IPS-15b (cell line): ENCODE measurements around the gene BACE2.

Experiments used
- H3K27me3 ChIP-seq: one replicate; pipeline ENCODE4 v1.6.1; 2013; ENCODE audit warnings: low read length; ENCODE audit not compliant: control insufficient read depth, insufficient read depth
- H3K36me3 ChIP-seq: one replicate; pipeline ENCODE4 v1.6.1; 2013; ENCODE audit warnings: low read length; ENCODE audit not compliant: control insufficient read depth, insufficient read depth
- H3K4me1 ChIP-seq: one replicate; pipeline ENCODE4 v1.6.1; 2013; ENCODE audit warnings: mild to moderate bottlenecking, low read length; ENCODE audit not compliant: control insufficient read depth, insufficient read depth
- H3K4me3 ChIP-seq: one replicate; pipeline ENCODE4 v1.5.1; 2013; ENCODE audit warnings: low read depth, low read length
- H3K9ac ChIP-seq: one replicate; pipeline ENCODE4 v1.6.1; 2013; ENCODE audit warnings: low read depth, mild to moderate bottlenecking, low read length
- H3K9me3 ChIP-seq: one replicate; pipeline ENCODE4 v1.6.1; 2013; ENCODE audit warnings: mild to moderate bottlenecking, low read length; ENCODE audit not compliant: control insufficient read depth, insufficient read depth

BACE2 gene

DNA sequence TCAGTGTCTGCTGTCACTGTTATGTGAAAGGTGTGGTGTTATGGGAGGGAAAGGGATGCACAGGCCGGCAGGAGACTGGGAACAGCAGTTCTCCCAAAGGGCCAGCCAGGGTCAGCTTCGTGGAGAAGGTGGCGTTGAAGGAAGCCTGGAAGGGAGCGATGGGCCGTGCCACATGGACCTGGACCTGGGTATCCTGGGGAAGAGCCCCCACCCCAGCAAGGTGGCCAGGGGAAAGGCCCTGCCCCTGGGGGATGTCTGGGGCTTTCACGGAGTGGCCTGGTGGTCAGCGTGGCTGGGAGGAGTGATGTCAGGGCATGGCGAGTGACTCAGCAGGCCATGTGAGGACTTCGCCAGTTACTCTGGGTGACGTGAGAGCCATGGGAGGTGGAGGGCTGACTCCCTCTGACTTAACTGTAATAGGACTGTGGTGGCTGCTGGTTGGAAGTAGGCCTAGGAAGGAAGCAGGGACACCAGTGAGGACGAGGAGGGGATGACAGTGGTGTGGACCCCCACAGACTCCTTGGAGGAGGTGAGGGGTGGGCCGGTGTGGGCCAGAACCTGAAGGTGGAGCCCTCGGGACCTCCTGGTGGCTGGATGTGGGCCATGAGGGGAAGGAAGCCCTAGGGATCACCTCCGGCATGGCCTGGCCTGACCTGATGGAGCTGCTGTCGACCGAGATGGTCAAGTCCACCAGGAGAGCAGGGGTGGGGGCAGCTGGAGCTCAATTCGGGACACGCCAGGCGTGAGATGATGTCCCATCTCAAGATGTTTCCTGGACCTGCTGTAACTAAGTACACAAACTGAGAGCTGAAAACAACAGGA is 54.5 kb downstream of the BACE2 start:
- no peaks in the 10 kb centered on the region for H3K27me3 ChIP-seq
- no peak overlapping the region for H3K9ac ChIP-seq
- H3K36me3 ChIP-seq = no peaks in the 10 kb centered on the region
- H3K4me3 ChIP-seq = no peak overlapping the region
- H3K9me3 ChIP-seq = no peaks in the 10 kb centered on the region
- H3K4me1 ChIP-seq = no peaks in the 10 kb centered on the region

DNA sequence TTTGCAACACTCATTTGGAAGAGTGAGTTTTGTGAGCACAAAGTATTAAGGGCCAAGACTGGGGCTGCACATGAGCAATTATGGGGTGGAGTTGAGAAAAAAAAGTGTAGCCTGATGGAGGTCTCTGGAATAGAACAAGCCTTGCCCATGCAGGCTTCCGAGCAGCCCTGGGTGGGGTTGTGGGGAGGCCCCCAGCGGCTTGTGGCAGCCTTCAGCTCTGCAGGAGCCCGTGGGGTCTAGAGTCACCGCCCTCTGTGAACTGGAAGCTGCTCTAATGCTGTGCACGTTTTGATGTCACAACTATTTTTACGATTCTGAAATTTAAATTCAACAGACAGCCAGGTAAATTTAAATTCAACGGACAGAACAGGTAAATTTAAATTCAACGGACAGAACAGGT is 58.9 kb downstream of the BACE2 start:
- no peak overlapping the region for H3K4me3 ChIP-seq
- no peaks in the 10 kb centered on the region for H3K27me3 ChIP-seq
- no peaks in the 10 kb centered on the region for H3K36me3 ChIP-seq
- H3K9me3 ChIP-seq = no peaks in the 10 kb centered on the region
- no peak overlapping the region for H3K9ac ChIP-seq
- no peaks in the 10 kb centered on the region for H3K4me1 ChIP-seq

DNA sequence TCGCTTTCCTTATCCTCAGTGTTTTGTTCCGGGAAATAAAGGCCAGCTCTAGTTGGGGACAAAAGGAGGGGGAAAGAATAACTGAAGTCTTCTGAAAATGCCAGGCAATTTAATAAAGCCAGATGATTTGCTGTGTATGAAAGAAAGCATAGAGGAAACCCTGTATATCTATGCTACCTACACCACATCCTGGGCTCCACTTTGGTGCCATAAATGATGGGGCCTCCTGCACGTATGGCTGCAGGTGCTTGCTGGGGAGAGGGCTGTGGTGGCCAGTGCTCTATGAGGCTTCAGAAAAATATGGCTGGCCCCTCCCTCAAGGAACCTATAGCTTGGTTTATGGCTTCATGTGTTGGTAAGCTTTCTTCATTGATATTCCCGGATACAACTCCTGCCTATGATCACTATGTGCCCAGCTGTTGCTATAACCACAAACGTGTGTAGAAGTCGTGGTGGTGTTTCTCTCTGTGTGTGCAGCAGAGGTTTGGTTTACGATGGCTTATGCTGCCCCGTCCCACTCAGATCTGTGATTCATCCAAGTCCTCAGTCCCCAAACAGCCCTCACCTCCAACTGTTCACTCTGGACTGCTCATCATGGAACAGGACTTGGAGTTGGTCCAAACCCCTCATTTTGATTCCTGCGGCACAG is 59.5 kb downstream of the BACE2 start:
- no peak overlapping the region for H3K4me3 ChIP-seq
- H3K9me3 ChIP-seq = no peaks in the 10 kb centered on the region
- peaks cover 2% of the 10 kb centered on the region for H3K4me1 ChIP-seq
- no peak overlapping the region for H3K9ac ChIP-seq
- no peaks in the 10 kb centered on the region for H3K27me3 ChIP-seq
- no peaks in the 10 kb centered on the region for H3K36me3 ChIP-seq

DNA sequence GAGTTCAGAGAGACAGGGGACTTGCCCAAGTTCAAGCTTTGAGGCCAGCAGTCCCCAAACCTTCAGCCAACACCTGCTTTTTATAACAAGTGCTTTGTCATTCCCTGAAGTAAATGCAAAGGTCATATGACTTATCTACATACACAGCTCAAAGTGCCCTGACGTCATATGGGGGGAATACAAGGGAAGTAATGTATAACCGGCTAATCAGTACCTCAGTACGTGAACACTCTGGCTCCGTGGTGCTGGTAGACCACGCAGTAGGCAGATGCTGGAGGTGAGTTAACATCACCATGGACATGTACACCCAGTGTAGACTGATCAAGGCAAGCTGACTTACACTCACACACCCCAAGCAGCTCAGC is 60.0 kb downstream of the BACE2 start:
- no peaks in the 10 kb centered on the region for H3K9me3 ChIP-seq
- H3K4me3 ChIP-seq = no peak overlapping the region
- no peaks in the 10 kb centered on the region for H3K36me3 ChIP-seq
- H3K27me3 ChIP-seq = no peaks in the 10 kb centered on the region
- H3K9ac ChIP-seq = no peak overlapping the region
- H3K4me1 ChIP-seq = peaks cover 2% of the 10 kb centered on the region

DNA sequence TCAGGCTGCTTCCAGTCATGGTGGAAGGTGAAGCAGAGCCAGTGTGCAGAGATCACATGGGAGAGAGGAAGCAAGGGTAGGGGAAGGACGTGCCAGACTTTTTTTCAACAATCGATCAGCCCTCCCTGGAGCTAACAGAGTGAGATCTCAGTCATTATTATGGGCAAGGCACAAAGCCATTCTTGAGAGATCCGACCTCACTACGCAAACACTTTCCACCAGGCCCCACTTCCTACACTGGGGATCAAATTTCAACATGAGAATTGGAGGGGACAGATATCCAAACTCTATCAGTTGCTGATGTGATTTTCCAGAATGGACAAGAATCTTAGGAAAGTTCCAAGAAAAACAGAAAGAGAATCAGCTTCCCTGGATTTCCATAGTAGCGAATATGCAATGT is 60.5 kb downstream of the BACE2 start:
- Histone ChIP-seq H3K9me3 (no peaks in the 10 kb centered on the region), H3K4me3 (no peak overlapping the region), H3K4me1 (peaks cover 2% of the 10 kb centered on the region), H3K27me3 (no peaks in the 10 kb centered on the region), H3K36me3 (no peaks in the 10 kb centered on the region), H3K9ac (no peak overlapping the region)

DNA sequence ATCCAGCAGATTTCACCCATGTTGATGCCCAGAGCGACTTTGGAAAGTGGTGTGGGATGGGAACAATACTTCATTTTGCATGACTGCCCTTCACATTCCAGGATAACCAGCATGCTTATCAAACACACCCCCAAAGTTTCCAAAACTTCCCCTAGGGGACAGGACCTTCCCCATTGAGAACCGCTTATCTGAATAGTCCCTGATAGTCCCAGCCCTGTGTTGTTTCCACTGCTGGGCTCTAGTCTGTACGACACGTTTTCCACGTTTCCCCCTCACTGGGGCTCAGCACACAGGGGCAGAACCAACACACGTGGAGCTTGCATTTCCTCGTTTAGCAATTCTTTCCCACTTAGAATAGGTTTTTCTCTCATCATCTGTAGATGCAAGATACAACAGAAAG is 61.0 kb downstream of the BACE2 start:
- Histone ChIP-seq H3K36me3 (no peaks in the 10 kb centered on the region), H3K4me3 (no peak overlapping the region), H3K9me3 (no peaks in the 10 kb centered on the region), H3K27me3 (no peaks in the 10 kb centered on the region), H3K4me1 (peaks cover 2% of the 10 kb centered on the region), H3K9ac (no peak overlapping the region)

DNA sequence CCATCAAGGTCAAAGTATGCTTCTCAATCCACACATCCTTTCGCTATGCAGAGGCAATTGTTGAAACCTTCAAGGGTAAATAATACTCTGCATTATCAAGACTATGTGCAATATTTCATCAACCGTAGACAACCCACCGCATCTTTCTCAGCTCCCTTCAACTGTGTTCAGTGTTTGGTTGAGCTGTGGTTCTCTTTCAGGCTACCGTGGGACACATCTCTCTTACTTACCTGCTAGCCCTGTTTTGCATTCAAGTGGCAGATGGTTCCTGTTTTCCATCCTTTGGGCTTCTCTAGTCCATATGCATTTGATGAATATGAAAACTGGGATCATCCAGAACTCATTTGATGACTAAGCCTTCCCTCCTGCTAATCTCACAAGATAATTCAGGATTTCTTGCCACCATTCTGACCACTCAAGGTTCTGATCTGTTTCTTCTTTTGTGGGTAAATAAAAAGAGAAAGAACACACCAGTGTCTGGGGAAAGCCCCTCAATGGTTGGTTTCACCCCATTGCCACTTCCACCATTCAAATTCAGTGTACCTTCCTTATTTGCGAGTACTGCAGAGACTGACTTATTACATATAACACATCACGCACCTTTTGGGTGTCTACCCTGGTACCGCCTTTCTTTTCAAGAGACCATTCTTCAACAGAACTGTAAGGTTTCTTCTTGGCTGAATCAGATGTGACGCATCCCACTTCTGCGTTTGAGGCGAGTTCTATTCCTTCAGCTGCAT is 61.7 kb downstream of the BACE2 start:
- H3K4me1 ChIP-seq = peaks cover 2% of the 10 kb centered on the region
- no peaks in the 10 kb centered on the region for H3K27me3 ChIP-seq
- no peaks in the 10 kb centered on the region for H3K36me3 ChIP-seq

DNA sequence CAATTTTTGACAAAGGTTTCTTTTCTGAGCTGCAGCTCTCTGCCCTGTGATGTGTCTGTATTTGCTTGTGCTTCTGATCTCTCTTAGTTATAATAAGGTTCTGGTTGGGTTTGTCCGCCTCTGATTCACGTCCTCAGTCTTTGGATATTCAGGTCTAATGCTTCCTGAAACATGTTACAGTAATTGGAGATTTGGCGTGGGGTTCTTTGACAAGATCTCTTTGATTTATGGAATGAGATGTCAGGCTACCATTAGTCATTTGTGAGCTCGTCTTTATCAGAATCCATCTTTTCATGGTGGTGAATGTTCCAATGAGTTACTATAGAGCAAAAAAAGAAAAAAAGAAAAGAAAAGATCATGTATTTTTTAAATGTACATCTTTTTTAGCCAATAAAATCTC is 62.5 kb downstream of the BACE2 start:
- Histone ChIP-seq H3K9me3 (no peaks in the 10 kb centered on the region), H3K4me3 (no peak overlapping the region), H3K27me3 (no peaks in the 10 kb centered on the region), H3K36me3 (no peaks in the 10 kb centered on the region), H3K4me1 (peaks cover 2% of the 10 kb centered on the region), H3K9ac (no peak overlapping the region)

More for the DNA sequence above, 61.7 kb downstream of the BACE2 start:
- no peaks in the 10 kb centered on the region for H3K9me3 ChIP-seq
- H3K9ac ChIP-seq = no peak overlapping the region
- H3K4me3 ChIP-seq = no peak overlapping the region

DNA sequence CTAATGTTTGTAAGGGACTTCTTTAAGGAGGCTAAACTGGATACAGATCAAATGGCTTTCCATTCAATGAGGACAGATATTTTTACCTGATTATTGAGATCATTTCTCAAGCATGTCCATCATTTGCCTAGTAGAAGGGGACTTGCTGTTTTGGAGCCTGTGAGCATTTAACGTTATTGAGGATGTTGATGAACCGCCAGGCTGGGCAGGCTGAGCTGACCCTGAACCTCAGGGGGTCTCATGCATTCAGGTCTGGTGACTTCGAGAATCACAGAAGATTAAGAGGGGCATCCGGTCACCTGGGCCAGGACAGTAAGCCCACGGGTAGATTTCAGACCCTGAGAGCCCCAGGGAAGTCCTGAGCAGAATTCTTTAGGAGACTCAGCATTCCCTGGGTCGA is 63.1 kb downstream of the BACE2 start:
- Histone ChIP-seq H3K4me3 (no peak overlapping the region), H3K9me3 (no peaks in the 10 kb centered on the region), H3K36me3 (no peaks in the 10 kb centered on the region), H3K9ac (no peak overlapping the region), H3K27me3 (no peaks in the 10 kb centered on the region), H3K4me1 (peaks cover 2% of the 10 kb centered on the region)

DNA sequence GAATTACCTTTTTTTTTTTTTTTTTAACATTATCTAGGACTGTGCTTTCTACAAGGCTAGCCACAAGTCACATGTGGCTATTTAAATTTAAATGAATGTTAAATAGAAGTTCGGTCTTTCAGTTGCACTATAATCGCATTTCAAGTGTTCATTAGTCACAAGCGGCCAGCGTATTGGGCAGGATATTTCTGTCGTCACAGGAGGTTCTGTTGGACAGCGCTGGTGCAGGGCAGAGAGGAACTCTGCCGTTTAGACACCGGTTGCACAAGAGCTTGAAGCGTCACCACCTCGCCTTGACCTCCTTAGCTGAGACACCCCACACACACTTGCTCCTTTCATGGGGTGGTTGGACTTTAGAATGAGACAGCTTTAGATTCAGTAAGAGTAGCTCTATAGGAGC is 64.1 kb downstream of the BACE2 start:
- Histone ChIP-seq H3K4me3 (no peak overlapping the region), H3K4me1 (peaks cover 2% of the 10 kb centered on the region), H3K27me3 (no peaks in the 10 kb centered on the region), H3K9ac (no peak overlapping the region), H3K9me3 (no peaks in the 10 kb centered on the region), H3K36me3 (no peaks in the 10 kb centered on the region)

DNA sequence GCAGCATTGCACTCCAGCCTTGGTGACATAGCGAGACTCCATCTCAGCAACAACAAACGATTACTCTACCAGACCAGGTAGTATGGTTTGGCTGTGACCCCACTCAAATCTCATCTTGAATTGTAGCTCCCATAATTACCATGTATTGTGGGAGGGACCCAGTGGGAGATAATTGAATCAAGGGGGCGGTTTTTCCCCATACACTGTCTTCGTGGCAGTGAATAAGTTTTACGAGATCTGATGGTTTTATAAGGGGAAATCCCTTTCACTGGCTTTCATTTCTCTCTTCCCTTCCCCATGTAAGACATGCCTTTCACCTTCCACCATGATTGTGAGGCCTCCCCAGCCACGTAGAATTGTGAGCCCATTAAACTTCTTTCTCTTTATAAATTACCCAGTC is 66.0 kb downstream of the BACE2 start:
- Histone ChIP-seq H3K4me3 (no peak overlapping the region), H3K4me1 (peaks cover 2% of the 10 kb centered on the region), H3K36me3 (no peaks in the 10 kb centered on the region), H3K9me3 (no peaks in the 10 kb centered on the region), H3K9ac (no peak overlapping the region), H3K27me3 (no peaks in the 10 kb centered on the region)

DNA sequence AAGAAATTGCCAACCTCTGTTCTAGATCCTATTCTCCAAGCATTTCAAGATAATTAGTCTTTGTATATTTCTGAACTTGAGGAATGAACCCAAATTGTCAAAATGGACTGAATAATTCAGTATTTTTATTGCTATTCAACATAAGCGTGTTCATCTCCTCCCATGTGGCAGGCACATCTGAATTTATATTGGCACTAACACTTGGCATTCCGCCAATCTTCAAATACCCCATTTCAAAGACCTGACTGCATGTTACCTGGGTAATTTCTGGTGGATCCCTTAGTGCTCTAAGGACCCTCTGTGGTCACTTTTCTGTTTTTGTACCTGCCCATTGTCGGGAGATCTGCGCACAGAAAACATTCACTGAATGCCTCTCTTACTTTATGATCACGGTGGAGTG is 66.6 kb downstream of the BACE2 start:
- H3K9ac ChIP-seq = no peak overlapping the region
- H3K4me3 ChIP-seq = no peak overlapping the region
- H3K9me3 ChIP-seq = no peaks in the 10 kb centered on the region
- H3K4me1 ChIP-seq = peaks cover 2% of the 10 kb centered on the region
- H3K27me3 ChIP-seq = no peaks in the 10 kb centered on the region
- H3K36me3 ChIP-seq = no peaks in the 10 kb centered on the region
